Measurements from ENCODE around the gene NLRC4.
"Not testable (repeated sequence)": the region's sequence is repeated elsewhere in the genome, so short reads cannot be mapped to it uniquely, and the experiment has no call there.

NLRC4 gene

GRCh38 chr2:32264422-32265105 lies at the start of gene NLRC4:
NLRC4 (minus strand) TSS chr2:32264886; CDS start chr2:32256775, 8,111 bp downstream.
- Mint-ChIP-seq H3K4me1 (ENCODE audit: low read depth) (peaks cover 5% of the 10 kb centered on the region), H3K36me3 (ENCODE audit: low read depth) (no peaks in the 10 kb centered on the region), H3K27me3 (no peaks in the 10 kb centered on the region), H3K4me3 (peak within 1 kb of the TSS; percentile 35), H3K9me3 (no peaks in the 10 kb centered on the region), H3K27ac (peak within 1 kb of the TSS; percentile 76)

GRCh38 chr2:32310577-32310976 lies 45.9 kb upstream of the NLRC4 start:
- no peaks in the 10 kb centered on the region for H3K9me3 Mint-ChIP-seq
- H3K36me3 Mint-ChIP-seq (ENCODE audit: low read depth): peaks cover 23% of the 10 kb centered on the region
- H3K4me3 Mint-ChIP-seq: no peak overlapping the region

GRCh38 chr2:32293966-32294562 lies 29.4 kb upstream of the NLRC4 start:
- H3K4me1 Mint-ChIP-seq (ENCODE audit: low read depth); H3K27ac Mint-ChIP-seq; H3K4me3 Mint-ChIP-seq; H3K27me3 Mint-ChIP-seq; H3K9me3 Mint-ChIP-seq: not testable (repeated sequence)
- peaks cover 30% of the 10 kb centered on the region for H3K36me3 Mint-ChIP-seq (ENCODE audit: low read depth)

More at GRCh38 chr2:32310577-32310976, 45.9 kb upstream of the NLRC4 start:
- no peaks in the 10 kb centered on the region for H3K27me3 Mint-ChIP-seq
- H3K4me1 Mint-ChIP-seq (ENCODE audit: low read depth): no peaks in the 10 kb centered on the region
- no peak overlapping the region for H3K27ac Mint-ChIP-seq

GRCh38 chr2:32293493-32293892 lies 28.8 kb upstream of the NLRC4 start:
- H3K27ac Mint-ChIP-seq, H3K4me3 Mint-ChIP-seq, H3K9me3 Mint-ChIP-seq, H3K27me3 Mint-ChIP-seq: not testable (repeated sequence)
- H3K36me3 Mint-ChIP-seq (ENCODE audit: low read depth): peaks cover 30% of the 10 kb centered on the region
- H3K4me1 Mint-ChIP-seq (ENCODE audit: low read depth): peaks cover 12% of the 10 kb centered on the region

- H3K4me1 Mint-ChIP-seq (ENCODE audit: low read depth): peaks cover 22% of the 10 kb centered on the region
- H3K36me3 Mint-ChIP-seq (ENCODE audit: low read depth): peaks cover 28% of the 10 kb centered on the region
- H3K9me3 Mint-ChIP-seq: no peaks in the 10 kb centered on the region
- no peak overlapping the region for H3K4me3 Mint-ChIP-seq
- no peak overlapping the region for H3K27ac Mint-ChIP-seq
- no peaks in the 10 kb centered on the region for H3K27me3 Mint-ChIP-seq
Measured at GRCh38 chr2:32291746-32292145, 27.1 kb upstream of the NLRC4 start.

GRCh38 chr2:32290000-32290339 lies 25.3 kb upstream of the NLRC4 start:
- peaks cover 26% of the 10 kb centered on the region for H3K4me1 Mint-ChIP-seq (ENCODE audit: low read depth)
- no peak overlapping the region for H3K27ac Mint-ChIP-seq
- H3K36me3 Mint-ChIP-seq (ENCODE audit: low read depth): peaks cover 14% of the 10 kb centered on the region
- H3K27me3 Mint-ChIP-seq: no peaks in the 10 kb centered on the region
- H3K9me3 Mint-ChIP-seq: no peaks in the 10 kb centered on the region
- no peak overlapping the region for H3K4me3 Mint-ChIP-seq

GRCh38 chr2:32289165-32289999 lies 24.7 kb upstream of the NLRC4 start:
- Mint-ChIP-seq H3K27me3 (no peaks in the 10 kb centered on the region), H3K9me3 (no peaks in the 10 kb centered on the region), H3K27ac (peak overlapping the region; percentile 50), H3K4me1 (ENCODE audit: low read depth) (peaks cover 32% of the 10 kb centered on the region), H3K36me3 (ENCODE audit: low read depth) (peaks cover 18% of the 10 kb centered on the region), H3K4me3 (no peak overlapping the region)

GRCh38 chr2:32284321-32284720 lies 19.6 kb upstream of the NLRC4 start:
- H3K4me3 Mint-ChIP-seq: no peak overlapping the region
- peak overlapping the region; percentile 39 for H3K27ac Mint-ChIP-seq
- H3K4me1 Mint-ChIP-seq (ENCODE audit: low read depth): peaks cover 52% of the 10 kb centered on the region
- no peaks in the 10 kb centered on the region for H3K27me3 Mint-ChIP-seq
- peaks cover 30% of the 10 kb centered on the region for H3K36me3 Mint-ChIP-seq (ENCODE audit: low read depth)
- H3K9me3 Mint-ChIP-seq: no peaks in the 10 kb centered on the region

- Mint-ChIP-seq H3K36me3 (ENCODE audit: low read depth) (peaks cover 12% of the 10 kb centered on the region), H3K27me3 (peaks cover 5% of the 10 kb centered on the region), H3K4me3 (peak overlapping the region; percentile 95), H3K9me3 (no peaks in the 10 kb centered on the region), H3K4me1 (ENCODE audit: low read depth) (peaks cover 35% of the 10 kb centered on the region), H3K27ac (peak overlapping the region; percentile 70)
Measured at GRCh38 chr2:32278478-32278853, 13.8 kb upstream of the NLRC4 start.

- H3K27me3 Mint-ChIP-seq: peaks cover 5% of the 10 kb centered on the region
- peak within 1 kb of the TSS; percentile 95 for H3K4me3 Mint-ChIP-seq
- H3K4me1 Mint-ChIP-seq (ENCODE audit: low read depth): peaks cover 30% of the 10 kb centered on the region
- H3K9me3 Mint-ChIP-seq: no peaks in the 10 kb centered on the region
- peak within 1 kb of the TSS; percentile 97 for H3K27ac Mint-ChIP-seq
- H3K36me3 Mint-ChIP-seq (ENCODE audit: low read depth): peaks cover 7% of the 10 kb centered on the region
Measured at GRCh38 chr2:32277674-32278477, 13.2 kb upstream of the NLRC4 start, which contains the start of gene YIPF4. YIPF4 (plus strand) TSS chr2:32277904; CDS start chr2:32278156, 252 bp downstream.

- Mint-ChIP-seq H3K27me3 (peaks cover 5% of the 10 kb centered on the region), H3K4me1 (ENCODE audit: low read depth) (peaks cover 30% of the 10 kb centered on the region), H3K9me3 (no peaks in the 10 kb centered on the region), H3K4me3 (peak overlapping the region; percentile 95), H3K27ac (peak overlapping the region; percentile 97), H3K36me3 (ENCODE audit: low read depth) (peaks cover 5% of the 10 kb centered on the region)
Measured at GRCh38 chr2:32277363-32277673, 12.6 kb upstream of the NLRC4 start.

GRCh38 chr2:32275790-32276189 lies 11.1 kb upstream of the NLRC4 start:
- peaks cover 21% of the 10 kb centered on the region for H3K4me1 Mint-ChIP-seq (ENCODE audit: low read depth)
- H3K9me3 Mint-ChIP-seq; H3K4me3 Mint-ChIP-seq; H3K27ac Mint-ChIP-seq; H3K36me3 Mint-ChIP-seq (ENCODE audit: low read depth); H3K27me3 Mint-ChIP-seq: not testable (repeated sequence)

- Mint-ChIP-seq H3K4me3 (no peak overlapping the region), H3K9me3 (no peaks in the 10 kb centered on the region), H3K27ac (no peak overlapping the region)
Measured at GRCh38 chr2:32274289-32274688, 9.6 kb upstream of the NLRC4 start.

GRCh38 chr2:32272279-32272678 lies 7.6 kb upstream of the NLRC4 start:
- Mint-ChIP-seq H3K36me3 (ENCODE audit: low read depth) (no peaks in the 10 kb centered on the region), H3K4me1 (ENCODE audit: low read depth) (peaks cover 4% of the 10 kb centered on the region), H3K27ac (no peak overlapping the region), H3K4me3 (no peak overlapping the region), H3K9me3 (no peaks in the 10 kb centered on the region), H3K27me3 (peaks cover 5% of the 10 kb centered on the region)

More at GRCh38 chr2:32274289-32274688, 9.6 kb upstream of the NLRC4 start:
- H3K36me3 Mint-ChIP-seq (ENCODE audit: low read depth): no peaks in the 10 kb centered on the region
- H3K4me1 Mint-ChIP-seq (ENCODE audit: low read depth): peaks cover 19% of the 10 kb centered on the region
- peaks cover 5% of the 10 kb centered on the region for H3K27me3 Mint-ChIP-seq
